GM21390 (cell line): Measurements from ENCODE around the gene CLIC4.
"Not testable (repeated sequence)": the region's sequence is repeated elsewhere in the genome, so short reads cannot be mapped to it uniquely, and the experiment has no call there.

Experiments
- ATAC-seq: cut with Tn5 transposase; IDR thresholded peaks from one replicate; pipeline ENCODE4 v1.9.1; 2021; ENCODE audit not compliant: unreplicated experiment

CLIC4 gene

DNA sequence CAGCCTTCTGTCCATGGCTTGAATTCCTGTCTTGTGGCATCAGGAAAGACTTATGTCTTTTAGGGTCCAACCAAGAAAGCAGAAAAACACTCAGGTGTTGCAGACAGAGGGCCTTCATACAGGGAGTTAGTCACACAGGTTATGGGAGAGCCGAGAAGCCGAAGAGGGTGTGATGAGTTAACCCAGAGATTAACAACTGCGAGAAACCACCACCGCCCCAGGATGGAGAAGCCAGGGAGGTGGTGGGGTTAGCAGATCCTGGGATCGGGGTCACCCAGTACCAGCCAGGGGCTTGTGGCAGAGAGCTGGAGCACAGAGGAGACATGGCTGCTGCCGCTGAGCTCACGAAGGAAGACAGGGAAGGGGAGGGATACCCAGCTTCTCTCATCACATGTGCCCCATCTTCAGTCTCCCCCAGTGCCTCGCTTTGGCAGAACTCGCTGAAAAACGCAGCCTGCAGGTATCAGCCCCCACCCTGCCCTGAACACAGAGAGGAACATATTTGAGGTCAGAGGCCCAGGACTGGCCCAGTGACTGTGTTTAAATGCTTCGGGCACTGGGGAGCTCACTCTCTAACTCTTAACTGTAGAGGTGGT lies 126.2 kb downstream of the CLIC4 start:
- ATAC-seq, result no peak

DNA sequence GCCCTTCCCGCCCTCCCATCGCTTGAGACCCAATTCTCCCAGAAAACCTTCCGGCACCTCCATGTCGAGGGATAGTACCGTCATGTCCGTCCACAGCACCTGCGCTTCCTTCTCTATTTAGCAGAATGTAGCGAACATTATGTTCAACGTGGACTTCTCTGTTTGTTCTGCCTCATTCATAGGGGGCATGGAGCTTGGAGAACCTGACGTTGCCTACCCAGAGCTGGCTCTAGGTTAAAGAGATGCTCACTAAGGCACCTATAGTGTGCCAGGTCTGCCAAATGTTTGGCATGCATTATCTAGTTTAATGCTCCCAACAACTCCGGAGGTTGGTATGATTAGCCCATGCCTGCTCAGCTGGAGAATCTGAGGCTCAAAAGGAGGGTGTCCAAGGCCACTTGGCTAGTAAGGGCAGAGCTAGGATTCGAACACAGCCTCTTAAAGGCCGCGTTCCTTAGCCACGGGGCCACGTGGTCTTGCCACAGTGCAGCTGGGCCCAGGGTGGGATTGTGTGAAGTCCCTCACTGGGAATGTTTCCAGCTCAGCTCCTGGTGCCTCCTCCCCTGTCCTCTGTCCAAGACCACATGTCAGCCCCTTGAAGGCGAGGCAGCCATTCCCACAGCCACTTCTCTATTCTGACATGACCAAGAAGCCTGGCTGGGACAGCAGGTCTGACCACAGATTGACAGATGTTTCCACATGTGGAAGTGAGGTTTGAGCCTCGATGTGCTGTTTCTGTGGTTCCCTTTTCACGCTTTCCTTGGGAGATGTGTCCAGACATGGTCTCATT lies 127.0 kb downstream of the CLIC4 start:
- ATAC-seq, result no peak

DNA sequence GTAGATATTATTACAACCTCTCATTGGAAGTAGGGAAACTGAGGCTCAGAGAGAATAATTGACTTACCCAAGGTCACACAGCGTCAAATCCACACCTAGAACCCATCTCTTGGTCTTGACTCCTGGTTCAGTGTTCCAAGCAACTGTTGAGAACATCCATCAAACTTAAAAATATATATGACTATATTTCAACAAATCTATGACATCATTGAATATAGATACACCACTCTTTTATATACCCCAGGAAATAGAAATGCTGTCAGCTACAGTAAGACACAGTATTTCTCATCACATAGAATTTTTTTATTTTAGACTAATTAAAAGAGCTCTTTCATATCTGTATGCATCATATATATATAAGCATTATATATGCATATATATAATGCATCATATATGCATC lies 127.9 kb downstream of the CLIC4 start:
- no peak for ATAC-seq

DNA sequence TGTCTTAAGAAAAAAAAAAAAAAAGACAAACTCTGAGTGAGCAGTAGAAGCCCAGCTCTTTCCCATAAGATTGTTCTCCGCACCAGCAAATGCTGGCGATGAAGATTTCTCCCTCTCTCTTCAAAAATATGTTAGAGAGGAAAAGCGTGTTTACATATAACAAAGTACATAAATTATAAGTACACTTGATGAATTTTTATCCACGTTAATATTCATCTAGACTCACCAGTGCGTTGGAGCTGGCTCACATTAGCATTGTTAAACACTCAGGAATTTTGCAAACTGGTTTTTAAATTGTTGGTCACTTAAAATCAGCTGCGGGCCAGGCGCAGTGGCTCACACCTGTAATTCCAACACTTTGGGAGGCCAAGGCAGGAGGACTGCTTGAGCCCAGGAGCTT lies 128.8 kb downstream of the CLIC4 start:
- no peak for ATAC-seq

DNA sequence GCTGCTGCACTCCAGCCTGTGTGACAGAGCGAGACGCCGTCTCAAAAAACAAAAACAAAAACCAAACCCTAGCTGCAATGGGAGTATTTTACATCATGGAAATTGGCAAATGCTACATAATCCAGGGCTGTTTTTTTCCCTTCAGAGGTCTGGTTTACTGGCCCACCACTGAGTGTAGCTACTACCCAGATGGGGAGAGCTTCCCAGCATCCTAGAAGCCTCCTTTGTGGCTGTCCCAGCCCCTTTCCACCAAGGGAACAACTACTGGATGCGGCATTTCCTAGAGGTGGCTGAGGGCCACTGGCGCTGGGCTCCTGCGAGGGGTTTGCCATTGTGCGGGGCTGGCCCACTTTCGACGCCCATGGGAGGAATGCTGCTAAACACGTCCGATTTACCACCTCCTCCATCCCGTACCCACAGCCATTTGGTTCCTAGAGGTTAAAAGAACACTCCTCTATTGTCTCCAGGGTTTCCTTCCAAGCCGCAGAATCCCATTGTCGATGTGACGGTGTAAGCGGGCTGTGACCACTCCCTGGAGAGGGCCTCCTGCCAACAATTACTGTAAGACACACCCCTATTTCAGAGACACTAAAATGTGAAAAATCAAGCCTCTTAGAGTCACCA lies 129.5 kb downstream of the CLIC4 start:
- ATAC-seq, result no peak

- no peak for ATAC-seq
These were observed 130.0 kb downstream of the CLIC4 start for GRCh38 chr1:24875257-24875656.

DNA sequence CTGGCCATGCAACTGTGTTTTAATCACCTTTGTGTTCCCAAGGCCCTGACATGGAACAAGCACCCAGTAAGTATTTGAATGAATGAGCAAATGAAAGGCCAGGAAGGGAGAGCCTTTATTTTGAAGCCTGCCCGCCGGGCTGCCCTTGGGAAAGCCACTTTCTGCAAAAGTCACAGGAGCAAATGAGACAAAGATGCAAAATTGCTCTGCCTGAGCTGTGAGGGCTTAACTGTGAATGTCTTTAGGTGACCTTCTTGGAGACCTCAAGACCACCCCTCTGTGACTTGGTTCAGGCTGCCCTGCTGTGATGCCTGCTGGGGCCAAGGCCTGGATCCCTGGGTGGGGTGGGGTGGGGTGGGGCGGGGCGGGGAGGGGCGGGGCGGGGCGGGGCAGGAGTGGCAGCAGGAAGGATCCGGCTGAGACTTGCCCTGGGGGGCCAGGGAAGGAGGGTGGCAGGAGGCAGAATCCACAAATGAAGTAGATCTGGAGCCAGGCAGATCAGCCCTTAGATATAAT lies 130.8 kb downstream of the CLIC4 start:
- no peak for ATAC-seq

DNA sequence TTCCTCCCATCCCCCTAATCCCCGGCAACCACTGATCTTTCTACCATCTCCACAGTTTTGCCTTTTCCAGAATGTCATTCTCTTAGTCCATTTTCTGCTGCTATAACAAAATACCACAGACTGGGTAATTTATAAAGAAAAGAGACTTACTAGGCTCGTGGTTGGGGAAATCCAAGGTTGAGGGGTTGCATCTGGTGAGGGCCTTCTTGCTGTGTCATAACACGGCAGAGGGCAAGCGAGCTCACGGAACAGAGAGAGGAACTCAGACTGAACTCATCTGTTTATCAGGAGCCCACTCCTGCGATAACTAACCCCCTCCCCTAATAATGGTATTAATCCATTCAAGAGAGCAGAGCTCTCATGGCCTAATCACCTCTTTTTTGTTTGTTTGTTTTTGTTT lies 132.8 kb downstream of the CLIC4 start:
- ATAC-seq, result no peak

- ATAC-seq, result no peak
These were observed 133.8 kb downstream of the CLIC4 start for GRCh38 chr1:24878775-24879742.

DNA sequence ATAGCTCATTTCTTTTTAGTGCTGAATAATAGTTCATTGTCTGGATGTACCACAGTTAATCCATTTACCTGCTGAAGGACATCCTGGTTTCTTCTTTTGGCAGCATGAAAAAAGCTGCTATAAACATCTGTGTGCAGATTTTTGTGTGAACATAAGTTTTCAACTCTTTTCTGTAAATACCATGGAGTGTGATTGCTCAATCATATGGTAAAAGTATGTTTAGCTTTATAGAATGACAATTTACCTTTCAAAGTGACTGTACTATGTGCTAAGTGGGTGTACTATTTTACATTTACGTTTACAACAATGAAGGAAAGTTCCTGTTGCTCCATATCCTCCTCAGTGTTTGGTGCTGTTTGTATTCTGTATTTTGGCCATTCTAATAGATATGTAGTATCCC lies 135.8 kb downstream of the CLIC4 start:
- ATAC-seq, result no peak

- ATAC-seq, result no peak
These were observed 139.5 kb downstream of the CLIC4 start for GRCh38 chr1:24884751-24885150.

GRCh38 chr1:24886241-24886640 lies 141.0 kb downstream of the CLIC4 start:
- ATAC-seq, result no peak

- no peak for ATAC-seq
These were observed 143.1 kb downstream of the CLIC4 start for GRCh38 chr1:24888061-24888970.

GRCh38 chr1:24888971-24889676 lies 143.9 kb downstream of the CLIC4 start:
- no peak for ATAC-seq

DNA sequence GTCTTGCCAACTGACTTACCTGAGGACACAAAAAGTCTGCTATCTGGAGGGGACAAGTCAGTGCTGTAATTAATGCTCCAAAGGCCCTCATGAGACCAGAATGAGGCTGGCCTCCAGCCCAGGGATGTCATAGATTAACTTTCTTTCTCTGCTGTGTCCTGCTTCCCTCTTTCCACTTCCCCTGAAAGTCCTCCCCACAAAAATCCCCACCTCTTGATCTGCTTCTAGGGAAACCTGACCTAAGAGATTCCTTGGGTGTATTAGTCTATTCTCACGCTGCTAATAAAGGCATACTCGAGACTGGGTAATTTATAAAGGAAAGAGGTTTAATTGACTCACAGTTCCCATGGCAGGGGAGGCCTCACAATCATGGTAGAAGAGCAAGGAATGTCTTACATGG lies 145.6 kb downstream of the CLIC4 start:
- no peak for ATAC-seq

- not testable (repeated sequence) for ATAC-seq
These were observed 146.1 kb downstream of the CLIC4 start for GRCh38 chr1:24891367-24891766.

DNA sequence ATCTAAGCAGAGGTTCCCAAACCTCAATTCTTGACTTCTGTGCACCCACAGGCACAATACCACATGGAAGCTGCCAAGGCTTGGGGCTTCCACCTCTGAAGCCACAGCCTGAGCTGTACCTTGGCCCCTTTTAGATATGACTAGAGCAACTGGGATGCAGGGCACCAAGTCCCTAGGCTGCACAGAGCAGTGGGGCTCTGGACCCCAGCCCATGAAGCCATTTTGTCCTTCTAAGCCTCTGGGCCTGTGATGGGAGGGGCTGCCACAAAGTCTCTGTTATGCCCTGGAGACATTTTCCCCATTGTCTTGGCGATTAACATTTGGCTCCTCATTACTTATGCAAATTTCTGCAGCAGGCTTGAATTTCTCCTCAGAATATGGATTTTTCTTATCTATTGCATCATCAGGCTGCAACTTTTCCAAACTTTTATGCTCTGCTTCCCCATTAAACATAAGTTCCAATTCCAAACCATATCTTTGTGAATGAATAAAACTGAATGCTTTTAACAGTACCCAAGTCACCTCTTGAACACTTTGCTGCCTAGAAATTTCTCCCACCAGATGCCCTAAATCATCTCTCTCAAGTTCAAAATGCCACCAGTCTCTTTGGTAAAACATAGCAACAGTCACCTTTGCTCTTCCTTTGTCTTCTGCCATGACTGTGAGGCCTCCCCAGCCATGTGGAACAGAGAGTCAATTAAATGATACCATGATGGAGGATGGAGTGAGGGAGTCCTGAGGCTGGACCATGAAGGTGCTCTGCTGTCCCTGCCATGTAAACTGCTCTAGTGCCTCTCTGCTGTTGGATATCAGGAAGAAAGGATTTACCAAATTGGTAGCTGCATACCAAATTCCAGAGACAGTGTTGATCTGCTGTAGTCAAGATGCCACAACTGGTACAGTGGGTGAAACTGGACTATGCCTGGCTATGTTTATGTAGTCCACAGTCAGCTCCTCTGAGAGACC lies 147.2 kb downstream of the CLIC4 start:
- no peak for ATAC-seq

- ATAC-seq, result no peak
These were observed 148.2 kb downstream of the CLIC4 start for GRCh38 chr1:24893431-24893830.
